GM23338 (cell line): Measurements from ENCODE around the gene MLLT10.

Source experiments
- CREB1 ChIP-seq: fragments of 250-450 bp; sonication (Bioruptor Pico); IDR thresholded peaks from 2 replicates; pipeline ENCODE4 v1.5.0; 2020; ENCODE audit warnings: low read depth, mild to moderate bottlenecking, moderate library complexity
- CTCF ChIP-seq, 2 experiments: fragments of 200-600 bp in 1 of 2; sonication (generic) in 1 of 2; conservative IDR thresholded peaks; 2 replicates each; pipeline versions ENCODE4 v1.5.1 to v1.6.1; 2016 to 2017; ENCODE audit warnings: antibody characterized with exemption in 2 of 2, low read depth in 2 of 2, mild to moderate bottlenecking in 2 of 2, moderate library complexity in 1 of 2
- EZH2 ChIP-seq: fragments of 200-600 bp; sonication (generic); IDR thresholded peaks from one replicate; pipeline ENCODE4 v1.8.0; 2017; ENCODE audit warnings: antibody characterized with exemption, mild to moderate bottlenecking, low read depth; ENCODE audit not compliant: unreplicated experiment
- JUNB ChIP-seq: IDR thresholded peaks from one replicate; pipeline ENCODE4 v1.6.1; 2016; ENCODE audit warnings: antibody characterized with exemption; ENCODE audit not compliant: unreplicated experiment
- POLR2AphosphoS5 ChIP-seq: IDR thresholded peaks from 2 replicates; pipeline ENCODE4 v1.6.1; 2016; ENCODE audit warnings: antibody characterized with exemption, low read depth
- REST ChIP-seq: IDR thresholded peaks from one replicate; pipeline ENCODE4 v1.6.1; 2018; ENCODE audit warnings: antibody characterized with exemption; ENCODE audit not compliant: unreplicated experiment

- no peak for TF ChIP-seq CTCF (conservative IDR thresholded peaks at IDR 0.05; ENCODE audit: low read depth in 2 of 2)
- no peak for TF ChIP-seq CREB1
- no peak for TF ChIP-seq POLR2AphosphoS5
- TF ChIP-seq EZH2, result no peak
- no peak for TF ChIP-seq REST
- TF ChIP-seq JUNB, result no peak
These were observed 165.5 kb downstream of the MLLT10 start for GRCh38 chr10:21699575-21699974.
